DMS53 treated with DMSO at 0.1 percent for 48 hours (cell line): ENCODE data around the gene TPRG1L.
"Not testable (repeated sequence)": the region's sequence is repeated elsewhere in the genome, so short reads cannot be mapped to it uniquely, and the experiment has no call there.

Source experiments
- DNase-seq: peaks from one replicate; lab custom pipeline; 2025; ENCODE audit not compliant: unreplicated experiment; lab: John Stamatoyannopoulos, UW

The TPRG1L gene

DNA sequence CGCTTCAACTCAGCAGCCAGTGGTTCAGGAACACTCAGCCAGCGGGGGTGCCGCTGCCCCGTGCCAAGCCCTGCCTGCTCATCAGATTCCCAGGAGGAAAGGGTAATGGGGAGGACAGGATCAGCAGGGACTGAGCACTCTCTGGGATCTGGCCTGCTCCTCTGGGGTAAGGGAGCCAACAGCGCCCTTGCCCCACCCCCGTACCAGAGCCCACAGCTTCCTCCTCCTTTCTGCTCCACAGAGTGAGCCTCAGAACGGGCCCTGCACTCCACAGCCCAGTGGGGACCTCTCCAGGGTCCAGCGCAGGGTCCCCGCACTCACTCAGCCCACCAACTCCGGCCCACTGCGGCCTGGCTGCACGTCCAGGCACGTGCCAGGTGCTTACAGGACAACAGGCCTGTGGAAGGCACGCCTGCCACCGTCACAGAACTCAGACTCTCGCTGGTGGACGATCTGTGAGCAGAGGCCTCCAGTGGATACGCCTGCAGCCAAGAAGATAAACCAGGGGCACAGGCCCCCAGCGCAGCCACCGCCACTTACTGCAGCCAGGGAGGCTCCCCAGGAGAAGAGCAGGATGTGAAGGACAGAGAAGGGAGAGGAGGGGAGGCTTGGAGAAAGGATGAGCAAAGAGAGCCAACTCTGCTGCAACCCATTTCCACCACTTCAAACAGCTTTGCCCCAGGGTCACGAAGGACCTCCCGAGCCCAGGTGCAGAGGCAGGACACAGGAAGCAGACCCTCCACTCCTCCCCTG lies 15.6 kb upstream of the TPRG1L start:
- no peak for DNase-seq

DNA sequence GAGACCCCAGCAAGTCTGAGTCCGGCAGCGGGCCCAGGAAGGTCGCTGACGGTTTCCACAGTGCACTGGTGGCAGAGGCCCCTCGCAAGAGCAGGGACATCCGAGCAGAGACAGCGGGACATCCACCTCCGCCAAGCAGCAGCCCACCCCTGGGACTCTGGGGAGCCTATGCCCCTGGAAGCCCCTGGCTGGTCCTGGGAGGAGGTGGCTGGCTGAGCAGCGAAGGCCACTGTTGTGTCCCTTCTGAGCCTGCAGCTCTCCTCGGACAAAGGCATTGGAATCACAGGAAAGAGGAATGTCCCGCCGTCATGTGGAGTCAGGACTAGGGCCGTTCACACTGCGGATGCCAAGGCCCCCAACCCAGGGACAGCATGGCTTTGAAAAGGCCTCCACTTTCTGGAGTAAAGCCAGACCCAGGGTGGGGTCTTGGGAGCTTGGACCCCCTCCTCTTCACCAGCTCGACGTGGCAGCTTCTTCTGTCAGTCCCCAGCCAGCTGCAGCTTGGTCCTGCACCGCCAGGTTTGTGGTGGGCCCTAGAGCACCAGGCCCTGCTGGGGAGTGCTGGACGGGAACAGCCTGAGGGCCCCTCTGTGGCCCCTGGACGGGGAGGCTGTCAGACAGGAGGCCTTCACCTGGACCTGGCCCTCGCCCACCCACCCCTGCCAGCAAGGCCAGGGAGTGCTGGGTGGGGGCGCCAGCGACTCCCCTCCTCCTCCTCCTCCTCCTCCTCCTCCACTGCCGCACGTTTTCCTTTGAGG lies 14.9 kb upstream of the TPRG1L start:
- no peak for DNase-seq

DNA sequence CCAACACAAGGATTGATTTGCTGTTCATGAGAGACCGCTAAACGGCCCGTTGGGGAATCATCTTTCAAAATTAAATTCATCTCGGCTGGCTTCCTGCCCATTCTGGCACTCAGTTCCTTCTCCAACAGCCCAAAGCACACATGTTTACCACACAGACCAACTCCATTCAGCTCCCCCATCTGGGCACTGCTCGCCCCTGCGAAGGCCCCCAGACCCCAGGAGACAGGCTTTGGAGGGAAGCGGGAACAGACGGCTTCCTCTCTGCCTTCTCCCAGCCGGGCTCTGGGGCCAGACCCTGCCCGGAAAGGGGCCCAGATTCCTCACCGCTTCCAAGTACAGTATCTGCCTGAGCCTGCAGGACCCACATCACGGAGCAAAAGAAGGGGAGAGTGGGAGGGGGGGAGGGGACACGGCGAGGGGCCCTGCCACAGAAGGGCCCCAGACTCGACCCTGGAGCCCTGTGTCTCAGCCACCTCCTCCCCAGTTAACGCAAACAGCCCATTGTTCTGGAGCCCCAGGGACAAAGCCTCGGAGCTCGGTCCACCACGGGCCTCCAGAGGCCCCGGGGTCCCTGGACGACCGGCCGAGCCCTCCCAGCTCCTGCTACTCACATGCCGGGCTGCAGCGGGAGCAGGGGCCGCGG lies 14.2 kb upstream of the TPRG1L start:
- no peak for DNase-seq

DNA sequence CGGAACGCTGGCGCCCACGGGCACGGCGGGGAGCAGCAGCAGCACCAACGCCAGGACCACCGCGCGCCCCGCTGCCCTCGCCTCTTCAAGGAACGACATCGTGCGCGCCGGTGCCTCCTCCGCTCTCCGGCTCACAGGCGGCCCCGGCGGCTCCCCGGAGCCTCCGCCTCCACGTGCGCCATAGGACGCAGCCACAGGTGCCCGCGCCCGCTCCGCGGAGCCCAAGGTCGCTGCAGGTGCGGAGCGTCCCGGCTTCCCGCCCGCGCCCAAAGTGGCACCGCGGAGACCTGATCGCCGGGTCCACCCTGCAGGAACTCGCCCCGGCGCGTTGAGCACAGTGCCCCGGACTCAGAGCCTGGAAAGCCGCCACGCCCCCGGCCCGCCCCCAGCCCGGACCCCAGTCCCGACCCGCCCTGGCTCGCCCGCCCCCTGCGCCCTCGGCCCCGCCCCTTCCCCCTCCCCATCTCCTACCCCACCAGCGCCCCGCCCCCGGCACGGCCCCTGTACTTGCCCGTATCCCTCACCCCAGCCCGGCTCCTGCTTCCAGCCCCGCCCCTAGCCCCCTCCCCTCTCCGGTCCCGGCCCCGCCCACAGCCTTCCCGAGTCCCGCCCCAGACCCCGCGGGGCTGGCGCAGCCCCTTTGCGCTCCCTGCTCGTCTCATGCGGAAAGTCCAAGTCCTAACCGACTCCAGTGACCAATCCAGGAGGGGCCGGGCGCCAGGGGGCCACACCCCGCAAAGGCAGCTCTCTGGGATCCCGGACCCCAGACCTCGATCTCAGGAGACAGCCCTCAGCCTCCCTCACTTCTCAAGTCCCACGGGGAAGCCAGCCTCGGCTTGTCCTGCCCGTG lies 13.4 kb upstream of the TPRG1L start, which contains the start of gene MEGF6:
MEGF6 (minus strand) TSS at position 339 of the 850 bp plus-strand sequence; CDS start at position 99, 240 bp downstream.
- no peak for DNase-seq

DNA sequence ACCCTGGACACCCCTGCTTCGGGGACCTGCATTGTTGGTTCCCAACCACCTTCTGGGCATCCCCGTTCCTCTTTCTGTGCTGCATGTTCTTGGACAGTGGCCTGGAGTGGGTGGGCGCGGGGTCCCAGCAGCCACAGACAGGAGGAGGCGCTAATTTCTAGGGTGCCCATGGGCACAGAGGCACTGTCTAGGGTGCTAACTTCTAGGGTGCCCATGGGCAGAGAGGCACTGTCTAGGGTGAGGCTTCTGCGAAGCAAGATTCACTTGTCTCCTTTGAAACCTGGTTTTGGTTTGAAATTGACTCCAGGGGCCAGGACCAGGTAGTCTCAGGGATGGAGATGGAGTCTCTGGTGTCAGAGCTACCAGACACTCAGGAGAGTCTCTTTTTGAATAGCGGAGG lies 12.7 kb upstream of the TPRG1L start:
- no peak for DNase-seq

DNA sequence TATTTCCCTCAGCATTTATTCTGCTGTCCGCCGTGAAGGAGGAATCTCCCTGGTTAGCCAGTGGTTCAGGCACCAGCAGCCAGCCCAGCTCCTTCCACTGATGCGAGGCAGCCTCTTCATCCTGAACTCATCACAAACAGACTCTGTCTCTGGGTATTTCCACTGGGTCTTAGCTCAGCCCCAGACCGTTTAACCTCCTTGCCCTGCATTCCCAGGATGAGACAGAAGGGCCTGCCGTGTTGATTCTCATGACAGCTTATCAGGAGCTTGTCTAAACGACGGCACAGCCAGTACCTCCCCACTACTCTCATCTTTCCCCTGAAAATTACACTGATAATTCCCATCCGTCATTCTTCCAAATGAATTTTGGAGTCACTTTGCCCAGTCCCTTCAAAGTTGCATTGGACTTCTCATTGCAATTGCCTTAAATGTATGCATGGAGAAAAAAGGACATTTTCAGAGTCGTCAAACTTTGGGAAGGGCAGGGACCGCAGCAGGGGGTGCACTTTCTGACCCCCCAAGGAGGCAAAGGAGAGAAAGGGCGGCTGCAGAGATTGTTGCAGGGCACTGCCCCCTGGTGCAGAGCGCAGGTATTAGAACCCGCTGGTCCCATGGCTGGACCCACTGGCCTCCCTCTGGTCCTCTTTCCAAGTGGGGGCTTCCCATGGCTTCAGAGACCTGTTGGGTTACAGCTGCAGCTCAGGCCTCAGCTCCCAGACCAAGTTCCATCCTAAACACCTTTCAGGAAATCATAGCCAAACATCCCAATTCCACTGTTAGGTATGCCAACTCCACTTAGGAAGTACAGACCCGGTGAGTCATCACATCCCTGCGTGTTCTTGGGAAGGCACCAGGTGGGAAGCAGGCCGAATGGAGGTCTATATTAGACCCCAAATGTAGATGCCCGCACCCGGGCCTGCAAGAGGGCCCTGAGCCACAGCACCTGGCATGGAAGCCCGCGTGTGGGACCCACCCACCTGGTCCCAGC lies 9.8 kb upstream of the TPRG1L start:
- DNase-seq = no peak

DNA sequence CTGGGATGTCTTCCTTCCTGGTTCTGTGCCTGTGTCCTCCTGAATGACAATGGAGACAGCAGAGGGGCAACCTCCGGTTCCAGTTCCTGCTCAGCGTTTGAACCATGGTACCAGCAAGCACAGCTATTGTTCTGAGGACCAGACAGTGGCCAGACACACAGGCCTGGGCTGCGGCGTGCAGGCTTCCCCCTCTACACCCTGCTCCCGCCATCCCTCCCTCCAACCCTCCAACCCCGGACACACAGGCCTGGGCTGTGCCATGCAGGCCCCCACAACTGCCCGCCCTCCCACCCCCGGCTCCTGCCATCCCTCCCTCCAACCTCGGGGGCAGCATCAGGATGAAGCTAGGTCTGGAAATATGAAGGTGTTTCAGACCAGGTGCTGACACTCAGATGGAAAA lies 8.0 kb upstream of the TPRG1L start:
- DNase-seq = no peak

DNA sequence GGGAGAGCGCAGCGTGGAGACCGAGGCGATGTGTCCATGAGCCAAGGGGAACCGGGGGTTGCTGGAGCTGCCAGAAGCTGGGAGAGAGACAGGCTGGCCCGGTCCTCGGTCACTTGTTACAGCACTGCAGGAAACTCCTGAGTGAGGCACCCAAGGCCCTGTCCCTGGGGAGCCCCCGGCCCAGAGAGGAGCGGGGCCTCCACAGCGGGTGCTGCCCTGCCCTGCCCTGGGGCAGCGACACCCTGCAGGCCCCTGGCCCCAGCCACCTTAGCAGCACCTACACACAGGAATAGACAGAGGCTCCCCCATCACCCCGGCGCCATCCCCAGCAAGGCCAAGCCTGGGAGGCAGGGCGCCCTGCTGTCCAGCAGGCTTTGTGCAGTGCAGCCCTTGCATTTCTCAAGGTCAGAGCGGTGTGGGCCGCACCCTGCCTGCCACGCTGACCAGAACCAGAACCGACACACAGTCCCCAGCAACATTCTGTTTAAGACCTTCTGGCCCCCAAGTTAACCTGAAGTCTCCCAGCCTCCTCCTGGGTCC lies 6.9 kb upstream of the TPRG1L start:
- DNase-seq = no peak

DNA sequence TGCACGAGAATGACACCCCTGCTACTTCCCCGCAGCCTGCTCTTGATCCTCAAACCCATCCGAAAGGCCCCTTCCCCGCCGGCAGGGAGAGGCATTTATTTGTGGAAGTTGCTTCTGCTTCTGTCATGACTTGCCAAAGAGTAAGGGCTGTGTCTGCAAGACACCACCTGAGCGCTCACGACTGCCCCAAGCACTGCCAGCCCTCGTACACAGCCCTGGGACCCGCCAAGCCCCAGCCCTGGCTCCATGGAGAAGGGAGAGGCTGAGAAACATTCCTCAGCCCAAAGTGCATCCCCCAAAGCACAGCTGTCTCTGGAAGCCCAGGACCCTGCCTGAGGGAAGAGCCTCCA lies 6.3 kb upstream of the TPRG1L start:
- no peak for DNase-seq

DNA sequence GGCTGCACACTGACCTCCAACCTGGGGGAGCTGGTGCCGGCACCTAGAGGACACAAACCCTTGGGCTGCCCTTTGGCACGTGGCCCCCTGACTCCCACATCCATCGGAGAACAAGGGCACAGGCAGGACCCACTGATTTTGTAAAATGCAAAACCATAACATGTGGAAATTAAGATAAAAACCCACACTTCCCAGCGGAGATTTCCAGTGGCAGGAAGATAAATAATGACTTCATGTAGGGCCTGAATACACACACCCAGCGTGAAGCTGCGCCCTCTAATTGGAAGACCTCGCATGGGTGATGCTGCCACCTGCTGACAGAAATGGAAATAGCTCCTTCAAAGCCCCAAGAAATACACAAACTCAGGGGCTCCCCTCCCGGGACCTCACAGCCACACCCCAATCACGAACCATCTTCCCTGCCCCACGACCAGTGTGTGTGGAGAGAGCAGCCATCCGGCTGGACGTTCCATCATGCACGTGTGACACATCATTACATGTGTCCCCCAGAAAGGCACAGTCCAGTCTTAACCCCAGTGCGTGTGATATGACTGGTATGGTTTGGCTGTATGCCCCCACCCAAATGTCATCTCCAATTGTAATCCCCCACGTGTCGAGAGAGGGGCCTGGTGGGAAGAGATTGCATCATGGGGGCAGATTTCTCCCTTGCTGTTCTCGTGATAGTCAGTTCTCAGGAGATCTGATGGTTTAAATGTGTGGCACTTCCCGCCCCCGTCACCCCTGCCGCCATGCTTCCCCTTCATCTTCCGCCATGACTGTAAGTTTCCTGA lies 5.7 kb upstream of the TPRG1L start:
- peak; percentile 33 for DNase-seq

DNA sequence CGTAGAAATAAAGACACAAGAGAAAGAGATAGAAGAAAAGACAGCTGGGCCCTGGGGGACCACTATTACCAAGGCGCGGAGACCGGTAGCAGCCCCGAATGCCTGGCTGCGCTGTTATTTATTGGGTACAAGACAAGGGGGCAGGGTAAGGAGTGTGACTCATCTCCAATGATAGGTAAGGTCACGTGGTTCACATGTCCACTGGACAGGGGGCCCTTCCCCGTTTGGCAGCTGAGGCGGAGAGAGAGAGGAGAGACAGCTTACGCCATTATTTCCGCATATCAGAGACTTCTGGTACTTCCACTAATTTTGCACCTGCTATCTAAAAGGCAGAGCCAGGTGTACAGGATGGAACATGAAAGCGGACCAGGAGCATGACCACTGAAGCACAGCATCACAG lies 4.1 kb upstream of the TPRG1L start:
- DNase-seq = peak; percentile 52

DNA sequence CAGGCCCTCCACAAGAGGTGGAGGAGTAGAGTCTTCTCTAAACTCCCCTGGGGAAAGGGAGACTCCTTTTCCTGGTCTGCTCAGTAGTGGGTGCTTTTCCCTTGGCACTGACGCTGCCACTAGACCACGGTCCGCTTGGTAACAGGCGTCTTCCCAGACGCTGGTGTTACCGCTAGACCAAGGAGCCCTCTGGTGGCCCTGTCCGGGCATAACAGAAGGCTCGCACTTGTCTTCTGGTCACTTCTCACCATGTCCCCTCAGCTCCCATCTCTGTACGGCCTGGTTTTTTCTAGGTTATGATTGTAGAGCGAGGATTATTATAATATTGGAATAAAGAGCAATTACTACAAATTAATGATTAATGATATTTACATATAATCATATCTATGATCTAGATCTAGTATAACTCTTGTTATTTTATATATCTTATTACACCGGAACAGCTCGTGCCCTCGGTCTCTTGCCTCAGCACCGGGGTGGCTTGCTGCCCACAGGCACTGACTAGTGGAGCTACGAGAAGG lies 3.6 kb upstream of the TPRG1L start:
- peak; percentile 52 for DNase-seq

DNA sequence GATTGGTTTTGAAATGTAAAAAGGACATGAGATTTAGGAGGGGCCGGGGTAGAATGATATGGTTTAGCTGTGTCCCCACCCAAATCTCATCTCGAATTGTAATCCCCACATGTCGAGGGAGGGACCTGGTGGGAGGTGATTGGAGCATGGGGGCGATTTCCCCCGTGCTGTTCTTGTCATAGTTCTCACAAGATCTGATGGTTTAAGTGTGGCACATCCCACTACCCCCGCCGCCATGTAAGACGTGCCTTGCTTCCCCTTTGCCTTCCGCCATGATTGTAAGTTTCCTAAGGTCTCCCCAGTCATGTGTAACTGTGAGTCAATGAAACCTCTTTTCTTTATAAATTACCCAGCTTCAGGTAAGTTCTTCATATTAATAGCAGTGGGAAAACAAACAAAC lies 2.7 kb upstream of the TPRG1L start:
- not testable (repeated sequence) for DNase-seq

DNA sequence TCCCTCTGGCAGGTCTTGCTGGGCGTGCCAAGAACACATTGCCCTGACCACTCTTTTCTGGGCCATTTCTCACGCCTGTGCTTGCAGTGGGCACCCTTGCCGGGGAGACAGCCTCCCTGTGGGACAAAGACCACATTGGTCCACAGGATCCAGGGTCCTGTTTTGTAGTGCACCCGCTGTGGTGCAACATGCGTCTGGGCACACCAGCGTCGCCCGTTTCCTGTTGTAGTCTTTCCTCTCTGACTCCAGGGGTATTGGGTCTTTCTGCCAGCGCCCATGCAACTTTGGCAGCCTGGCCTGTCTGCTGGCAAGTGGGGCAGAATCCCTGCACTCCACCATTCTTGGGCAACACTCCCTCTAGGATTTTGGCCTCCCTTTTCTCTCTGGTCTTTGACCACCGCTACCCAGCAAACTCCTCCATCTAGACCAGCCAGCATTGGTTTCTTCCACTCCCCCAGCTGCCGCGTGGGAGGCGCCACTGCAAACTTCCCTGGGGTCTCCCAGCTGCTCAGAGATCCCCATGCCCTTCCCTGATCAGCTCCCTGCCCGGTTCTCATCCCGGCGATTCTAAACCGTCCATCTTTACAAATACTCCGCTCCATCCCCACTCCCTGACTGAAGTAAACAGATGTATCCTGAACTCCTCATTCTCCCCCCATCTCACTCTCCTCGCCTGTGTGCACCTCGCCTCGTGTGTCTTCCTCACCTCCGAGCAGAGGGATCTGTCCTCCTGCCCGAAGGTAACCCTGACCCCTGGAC lies 1.2 kb upstream of the TPRG1L start:
- DNase-seq = no peak

DNA sequence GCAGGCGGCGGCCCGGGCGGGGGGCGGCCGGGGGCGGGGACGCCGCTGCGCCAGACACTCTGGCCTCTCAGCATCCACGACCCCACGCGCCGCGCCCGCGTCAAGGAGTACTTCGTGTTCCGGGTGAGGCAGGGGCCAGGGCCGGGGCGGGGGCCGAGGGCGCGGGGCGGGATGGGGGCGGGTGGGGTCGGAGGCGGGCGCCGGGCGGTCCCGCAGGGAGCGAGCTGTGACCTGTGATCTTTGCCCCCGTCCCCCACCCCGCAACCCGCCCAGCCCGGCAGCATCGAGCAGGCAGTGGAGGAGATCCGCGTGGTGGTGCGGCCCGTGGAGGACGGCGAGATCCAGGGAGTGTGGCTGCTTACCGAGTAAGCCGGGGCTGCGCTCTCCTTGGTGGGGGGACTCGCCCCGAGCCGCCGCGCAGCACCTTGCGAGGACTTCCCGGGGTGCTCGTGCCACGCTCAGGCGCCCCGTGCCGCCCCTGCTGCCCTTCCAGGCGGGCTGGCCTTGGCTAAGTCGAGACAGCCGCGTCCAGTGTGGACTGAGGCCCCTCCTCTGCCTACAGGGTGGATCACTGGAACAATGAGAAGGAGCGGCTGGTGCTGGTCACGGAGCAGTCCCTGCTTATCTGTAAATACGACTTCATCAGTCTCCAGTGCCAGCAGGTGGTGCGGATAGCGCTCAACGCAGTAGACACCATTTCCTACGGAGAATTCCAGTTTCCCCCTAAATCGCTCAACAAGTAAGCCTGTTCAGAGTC lies 514 bp downstream of the TPRG1L start:
- peak; percentile 69 for DNase-seq

DNA sequence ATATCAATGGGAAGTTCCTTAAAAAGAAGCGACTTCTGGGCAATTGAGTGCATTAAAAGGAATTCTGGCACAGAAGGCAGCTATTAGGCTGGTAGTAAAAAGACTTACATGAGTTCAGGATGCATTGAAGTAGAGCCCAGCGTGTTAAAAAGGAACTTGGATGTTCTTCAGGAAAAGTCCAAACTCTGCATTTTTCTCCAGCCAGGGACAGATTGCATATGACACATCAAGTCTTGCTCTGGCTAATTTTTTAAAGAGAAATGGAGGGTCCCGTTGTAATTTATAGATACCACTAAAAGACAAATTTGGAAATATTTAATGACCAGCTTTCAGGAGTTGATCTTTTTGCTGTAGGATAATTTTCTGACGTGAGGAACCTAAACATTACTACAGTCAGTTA lies 1.2 kb downstream of the TPRG1L start:
- DNase-seq = no peak
